Ramos (cell line): Measurements from ENCODE around the gene SCYGR1.
"Not testable (repeated sequence)": the region's sequence is repeated elsewhere in the genome, so short reads cannot be mapped to it uniquely, and the experiment has no call there.

ENCODE experiments used
- in situ Hi-C: fragments of 300-500 bp; cut with MboI; formaldehyde crosslinking; loops from one replicate; pipeline ENCODE4 v1.14.3; 2022; ENCODE audit warnings: low sequenced_read_pairs; ENCODE audit not compliant: unreplicated experiment

The SCYGR1 gene

GRCh38 chr2:227376656-227377396 is 10.9 kb downstream of the SCYGR1 start:
- in situ Hi-C loops: no loop called here

DNA sequence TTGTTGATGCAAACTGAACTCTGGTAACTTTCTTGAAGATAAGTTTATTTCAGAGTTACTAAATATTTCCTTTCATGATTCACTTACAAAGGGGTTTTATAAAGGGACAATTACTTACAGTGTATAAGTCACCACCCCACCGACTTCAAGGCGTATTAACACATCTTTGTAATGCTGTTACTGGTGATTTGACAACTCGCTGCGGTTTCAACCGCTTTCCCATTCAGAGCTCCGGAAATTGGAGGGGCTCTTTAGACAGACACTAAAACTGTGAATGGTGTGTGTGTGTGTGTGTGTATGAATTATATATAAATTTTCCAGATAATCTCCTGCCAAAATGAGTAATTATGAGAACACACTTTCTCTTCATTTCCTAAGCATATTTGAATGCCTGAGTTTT is 13.6 kb downstream of the SCYGR1 start:
- in situ Hi-C loops: no loop called here

DNA sequence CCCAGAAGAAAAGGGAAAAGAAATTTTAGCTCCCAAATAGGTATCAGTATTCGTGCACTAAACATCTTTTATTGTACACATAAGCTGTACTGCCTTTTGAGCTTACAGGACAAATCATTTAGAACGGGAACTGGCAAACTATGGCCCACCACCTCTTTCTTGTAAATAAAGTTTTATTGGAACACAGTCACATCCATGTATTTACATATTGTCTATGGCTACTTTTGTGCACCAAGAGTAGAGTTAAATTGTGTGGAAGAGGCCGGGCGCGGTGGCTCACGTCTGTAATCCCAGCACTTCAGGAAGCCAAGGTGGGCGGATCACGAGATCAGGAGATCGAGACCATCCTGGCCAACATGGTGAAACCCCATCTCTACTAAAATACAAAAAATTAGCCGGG is 14.4 kb downstream of the SCYGR1 start:
- in situ Hi-C loops: no loop called here

DNA sequence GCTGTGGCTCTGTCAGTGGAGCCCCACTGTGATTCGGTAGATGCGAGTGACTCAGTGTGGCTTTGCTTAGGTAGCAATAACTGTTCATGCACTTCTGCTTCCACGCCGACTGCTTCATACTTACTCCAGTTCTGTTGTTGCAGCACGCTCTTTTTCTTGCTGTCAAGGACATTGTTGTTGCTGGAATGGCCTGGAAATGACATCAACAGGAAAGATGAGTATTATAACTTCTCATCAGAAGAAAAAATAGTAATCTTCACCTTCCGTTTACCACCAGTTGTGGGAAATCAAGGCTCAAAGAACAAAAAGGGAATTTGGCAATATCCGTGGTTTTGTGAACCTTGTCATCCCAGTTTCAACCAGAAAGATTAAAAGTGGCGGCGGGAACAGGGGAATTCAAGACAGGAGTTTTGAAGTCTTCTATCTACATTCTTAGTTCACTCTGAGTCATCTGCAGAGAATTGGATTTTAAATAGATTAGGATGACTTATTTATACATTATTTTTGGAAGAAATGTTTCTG is 16.9 kb downstream of the SCYGR1 start:
- in situ Hi-C loops: no loop called here

DNA sequence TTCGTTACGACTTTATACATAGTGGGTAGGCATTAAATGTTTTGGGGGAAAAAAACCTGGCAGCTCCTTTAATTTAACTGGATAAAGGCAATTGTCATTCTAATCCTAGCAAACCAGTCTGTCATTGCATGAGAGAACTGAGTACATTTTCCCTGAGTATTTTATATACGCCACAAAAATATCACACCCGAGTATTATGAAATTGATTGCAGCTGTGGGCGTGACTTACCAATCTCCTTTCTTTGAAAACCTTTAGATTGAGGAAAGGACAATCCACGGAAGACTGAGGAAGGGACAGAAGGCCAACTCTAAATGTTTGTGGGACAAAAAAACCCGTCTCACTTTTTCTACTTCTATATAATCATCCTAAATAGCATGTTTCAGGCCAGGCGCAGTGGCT is 17.7 kb downstream of the SCYGR1 start:
- in situ Hi-C loops: no loop called here

DNA sequence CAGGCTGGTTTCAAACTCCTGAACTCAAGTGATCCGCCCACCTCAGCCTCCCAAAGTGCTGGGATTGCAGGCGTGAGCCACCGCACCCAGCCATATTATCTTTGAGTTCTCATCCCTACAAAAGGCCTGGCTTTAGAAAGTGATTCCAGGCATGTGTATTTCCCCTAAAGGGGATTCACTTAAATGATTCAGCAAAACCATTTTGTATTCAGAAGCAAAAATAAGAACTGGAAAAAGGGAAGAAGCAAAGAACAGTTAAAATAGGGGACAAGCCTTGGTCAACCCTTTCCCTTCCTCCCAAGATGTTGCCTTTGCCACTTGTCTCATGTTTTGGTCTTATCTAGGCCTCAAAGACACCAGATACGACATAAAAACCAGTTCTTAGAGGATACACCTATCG is 19.2 kb downstream of the SCYGR1 start:
- in situ Hi-C loops: no loop called here

GRCh38 chr2:227367427-227367795 is 20.3 kb downstream of the SCYGR1 start:
- in situ Hi-C loops: no loop called here

GRCh38 chr2:227366769-227367426 is 20.9 kb downstream of the SCYGR1 start:
- in situ Hi-C loops: no loop called here

- in situ Hi-C loops: no loop called here
Measured at GRCh38 chr2:227365833-227366232, 21.9 kb downstream of the SCYGR1 start.

DNA sequence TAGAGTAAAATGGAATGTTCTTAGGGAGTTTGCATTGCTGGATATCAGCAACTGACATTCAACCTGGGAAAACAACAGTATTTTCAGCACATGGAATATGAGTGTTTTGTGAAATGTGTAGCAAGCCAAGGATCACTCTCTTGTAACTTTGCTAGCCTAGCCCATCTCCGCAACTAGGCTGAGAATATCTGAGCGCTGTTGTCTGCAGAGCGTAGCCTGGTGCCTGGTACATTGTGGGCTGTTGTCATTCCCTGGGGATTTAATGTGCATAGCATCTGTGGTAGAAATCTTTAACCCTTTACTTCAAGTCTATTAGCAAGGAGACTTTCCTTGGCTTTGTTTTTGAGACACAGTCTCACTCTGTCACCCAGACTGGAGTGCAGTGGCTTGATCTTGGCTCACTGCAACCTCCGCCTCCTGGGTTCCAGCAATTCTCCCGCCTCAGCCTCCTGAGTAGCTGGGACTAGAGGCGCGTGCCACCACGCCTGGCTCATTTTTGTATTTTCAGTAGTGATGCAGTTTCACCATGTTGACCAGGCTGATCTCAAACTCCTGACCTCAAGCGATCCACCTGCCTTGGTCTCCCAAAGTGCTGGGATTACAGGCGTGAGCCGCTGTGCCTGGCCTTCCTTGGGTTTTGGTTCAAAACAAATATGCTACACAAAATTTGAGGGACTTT is 23.0 kb downstream of the SCYGR1 start:
- in situ Hi-C loops: not testable (repeated sequence)

DNA sequence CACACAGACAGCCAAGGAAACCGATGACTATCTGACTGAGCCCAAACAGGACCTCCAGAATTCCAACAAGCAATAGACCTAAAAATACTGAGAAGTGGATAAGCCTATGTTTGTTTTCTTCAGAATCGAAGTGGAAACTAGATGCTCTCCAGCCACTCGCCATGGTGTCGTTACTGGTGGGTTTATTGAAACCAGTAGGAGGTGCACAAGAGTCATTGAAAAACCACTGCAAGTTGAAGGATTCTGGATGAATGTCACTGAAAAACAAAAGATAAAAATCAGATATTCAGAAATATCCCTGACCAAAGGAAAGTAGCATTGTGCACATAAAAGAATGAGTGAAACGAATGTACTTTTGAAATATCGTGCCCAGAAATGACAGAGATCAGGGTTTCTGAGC is 24.0 kb downstream of the SCYGR1 start:
- in situ Hi-C loops: no loop called here

DNA sequence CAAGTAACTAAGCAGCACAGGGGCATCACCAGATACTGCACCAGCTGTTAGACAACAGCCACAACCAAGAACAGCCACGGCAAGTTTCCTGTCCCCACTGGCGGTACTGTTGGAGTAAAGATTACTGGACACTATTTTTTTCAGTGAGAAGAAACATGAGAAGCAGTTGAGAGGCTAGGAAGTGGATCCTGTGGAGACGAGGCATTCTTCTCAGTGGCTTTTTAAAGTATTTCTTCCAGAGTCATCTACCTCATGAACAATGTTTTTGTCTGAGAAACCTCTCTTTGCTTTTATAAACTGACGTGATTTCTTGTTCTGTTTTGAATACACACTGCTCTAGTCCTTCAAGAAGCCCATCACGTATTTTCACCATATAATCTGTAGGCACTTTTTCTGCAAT is 27.4 kb downstream of the SCYGR1 start:
- in situ Hi-C loops: no loop called here

DNA sequence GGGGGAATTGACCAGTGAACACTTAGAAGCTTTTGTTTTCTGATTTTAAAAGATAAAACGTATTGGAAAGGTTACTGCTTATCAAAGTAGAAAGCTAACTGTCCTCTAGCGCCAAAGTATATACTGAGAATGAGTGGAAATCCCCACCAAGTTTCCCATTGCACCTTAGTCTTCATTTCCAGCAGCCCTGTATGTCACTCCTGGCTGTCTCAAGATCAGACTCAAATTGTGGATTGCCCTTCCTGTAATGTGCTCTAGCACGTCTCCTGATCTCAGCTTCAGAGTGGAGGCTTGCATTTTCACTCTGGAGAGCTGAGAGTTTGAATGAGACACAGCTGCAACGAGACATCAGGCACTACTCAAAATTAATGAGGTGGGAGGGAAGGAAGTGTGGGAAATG is 36.1 kb downstream of the SCYGR1 start:
- in situ Hi-C loops: no loop called here

- in situ Hi-C loops: no loop called here
Measured at GRCh38 chr2:227349989-227350612, 37.6 kb downstream of the SCYGR1 start.

- in situ Hi-C loops: no loop called here
Measured at GRCh38 chr2:227348324-227348723, 39.4 kb downstream of the SCYGR1 start.

- in situ Hi-C loops: no loop called here
Measured at GRCh38 chr2:227347117-227347516, 40.6 kb downstream of the SCYGR1 start.

DNA sequence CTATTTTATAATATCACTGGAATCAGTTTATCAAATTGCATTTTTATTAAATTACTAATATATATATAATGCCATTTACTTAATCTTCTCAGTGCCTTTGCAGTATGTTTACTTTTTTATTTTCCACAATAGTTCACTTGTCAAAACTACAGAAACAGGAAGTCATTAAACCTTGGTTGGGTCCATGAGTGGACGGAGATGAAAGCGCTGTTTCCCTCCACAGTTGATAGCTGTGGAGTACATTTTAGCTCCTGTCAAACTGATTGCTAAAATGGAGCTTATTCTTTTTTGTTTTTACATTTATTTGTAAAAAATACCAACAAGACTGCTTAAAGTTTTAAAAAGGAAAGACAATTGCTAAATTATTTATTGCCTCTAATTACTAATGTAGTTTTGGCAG is 43.5 kb downstream of the SCYGR1 start:
- in situ Hi-C loops: no loop called here

- in situ Hi-C loops: no loop called here
Measured at GRCh38 chr2:227341553-227341952, 46.2 kb downstream of the SCYGR1 start.

GRCh38 chr2:227340106-227340505 is 47.6 kb downstream of the SCYGR1 start:
- in situ Hi-C loops: no loop called here

DNA sequence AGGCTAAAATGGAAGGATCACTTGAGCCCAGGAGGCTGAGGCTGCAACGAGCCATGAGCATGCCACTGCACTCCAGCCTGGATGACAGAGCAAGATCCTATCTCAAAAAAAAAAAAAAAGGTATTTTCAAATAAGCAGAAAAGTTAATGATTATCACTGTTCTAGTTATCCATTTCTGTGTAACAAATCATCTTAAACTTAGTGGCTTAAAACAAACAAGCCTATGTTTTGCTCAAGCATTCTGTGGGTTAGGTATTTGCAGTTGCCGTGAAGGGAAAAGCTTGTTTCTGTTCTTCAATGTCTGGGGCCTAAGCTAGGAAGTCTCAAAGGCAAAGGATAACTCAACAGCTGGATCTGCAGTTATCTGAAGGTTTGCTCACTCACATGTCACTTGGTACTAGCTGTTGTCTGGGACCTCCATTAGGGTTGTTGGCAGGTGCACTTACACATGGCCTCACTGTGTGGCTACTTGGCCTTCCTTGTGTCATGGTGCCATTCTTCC is 48.6 kb downstream of the SCYGR1 start:
- in situ Hi-C loops: no loop called here
